Thyroid gland (tissue), 4 donors: ENCODE results near the gene TSPAN11. TPM values are rescaled to one million over a fixed set of nuclear protein-coding genes. Genes with fewer than 3 reads are reported as not detected.

Source experiments
- DNase-seq, 2 donors: peaks; one replicate each; pipeline ENCODE4 v3.0.0-alpha.2; 2019
- H3K27ac ChIP-seq, 3 donors: fragments of 200-600 bp; sonication (generic); 1 replicate in 2 of 3; 2 replicates in 1 of 3; pipeline ENCODE4 v1.5.1; 2016 to 2019; ENCODE audit warnings: mild to moderate bottlenecking in 1 of 3, moderate library complexity in 1 of 3
- H3K27me3 ChIP-seq: fragments of 200-600 bp; sonication (generic); one replicate; pipeline ENCODE4 v1.5.1; 2019
- H3K36me3 ChIP-seq, 2 donors: fragments of 200-600 bp; sonication (generic); one replicate each; pipeline ENCODE4 v1.5.1; 2016 to 2019
- H3K4me1 ChIP-seq, 2 donors: fragments of 200-600 bp; sonication (generic); one replicate each; pipeline ENCODE4 v1.5.1; 2017 to 2019
- H3K4me3 ChIP-seq, 3 donors: fragments of 200-600 bp; sonication (generic); replicated peaks in 1 of 3; 1 replicate in 2 of 3; 2 replicates in 1 of 3; pipeline ENCODE4 v1.5.1; 2016; ENCODE audit warnings: mild to moderate bottlenecking in 1 of 3
- H3K9me3 ChIP-seq: fragments of 200-600 bp; sonication (generic); one replicate; pipeline ENCODE4 v1.5.1; 2017
- CTCF ChIP-seq, 6 experiments: fragments of 200-600 bp in 3 of 6; fragments of 450-650 bp in 3 of 6; sonication (generic) in 3 of 6; IDR thresholded peaks; one replicate each; pipeline ENCODE4 v1.5.1; 2016 to 2019; ENCODE audit warnings: antibody characterized with exemption in 6 of 6, mild to moderate bottlenecking in 2 of 6, inconsistent platforms in 1 of 6, moderate library complexity in 1 of 6
- POLR2A ChIP-seq, 2 donors: fragments of 450-650 bp; IDR thresholded peaks; one replicate each; pipeline ENCODE4 v1.6.1; 2017; ENCODE audit warnings: antibody characterized with exemption in 2 of 2, mild to moderate bottlenecking in 2 of 2, moderate library complexity in 1 of 2
- WGBS, 2 donors: methylation state at CpG; one replicate each; pipeline ENCODE4 v1.1.5; 2017; 5-methylcytosine and 5-hydroxymethylcytosine counted together
- intact Hi-C: fragments of 100-400 bp; cut with DNase I; formaldehyde crosslinking; loops from one replicate; pipeline ENCODE4 v1.15.1; 2023
- total RNA-seq, 4 donors: library from RNA; depleted of rRNA; stranded (reverse); fragments of >200 nt; gene quantifications; one replicate each; pipeline ENCODE4 v1.2.3, GENCODE V29; 2016

TSPAN11 gene
- total RNA-seq, 4 donors from 2014 or later, result 2.0 to 7.5 (median 4.4) TPM

GRCh38 chr12:31041033-31041564, 114.6 kb downstream of the TSPAN11 start:
- no peak for TF ChIP-seq POLR2A (IDR thresholded peaks at IDR 0.05)
- no peak for TF ChIP-seq CTCF (IDR thresholded peaks at IDR 0.05)
- no peaks in the 10 kb centered on the region for H3K9me3 ChIP-seq
- no peak for DNase-seq
- intact Hi-C loops, result no loop called here
- H3K36me3 ChIP-seq, result no peaks in the 10 kb centered on the region
- no peaks in the 10 kb centered on the region for H3K27me3 ChIP-seq
- H3K4me3 ChIP-seq, result no peak overlapping the region
- 84 to 88% methylated on average over 8 of the region's 8 CpGs for WGBS, 2 donors
- H3K27ac ChIP-seq, result no peak overlapping the region
- H3K4me1 ChIP-seq, result no peaks in the 10 kb centered on the region

Other genes with a start within 250 kb of the TSPAN11 start
- gene IPO8, start 230.9 kb upstream of the TSPAN11 start, total RNA-seq, result 10 to 100 TPM; 45.1 to 58.2 (median 51.3) TPM
- gene CAPRIN2, start 171.8 kb upstream of the TSPAN11 start, total RNA-seq, result 10 to 100 TPM; 32.3 to 96.3 (median 43.8) TPM
- gene DDX11, start 147.1 kb downstream of the TSPAN11 start, total RNA-seq, result 10 to 100 TPM in 3 of 4 donors, 1 to 10 TPM in 1; 9.6 to 33.9 (median 24.8) TPM